ENCODE results near the gene ELMO2.

ELMO2 gene

GRCh38 chr20:46317685-46318177, 88.7 kb downstream of the ELMO2 start:
- H3K4me3 ChIP-seq (ENCODE audit: low read length in 2 of 2): no peak overlapping the region
- H3K36me3 ChIP-seq (ENCODE audit: control insufficient read depth in 2 of 2, insufficient read depth in 2 of 2, low read length in 2 of 2): no peaks in the 10 kb centered on the region
- H3K4me1 ChIP-seq (ENCODE audit: control insufficient read depth, insufficient read depth, low read length): no peaks in the 10 kb centered on the region
- H3K27me3 ChIP-seq (ENCODE audit: control insufficient read depth in 1 of 2, insufficient read depth in 2 of 2, low read length in 2 of 2): peaks cover 56 to 57% of the 10 kb centered on the region in 2 donors
- no peak overlapping the region for H3K9ac ChIP-seq (ENCODE audit: low read length in 2 of 2)
- H3K9me3 ChIP-seq (ENCODE audit: control insufficient read depth in 2 of 2, low read length in 2 of 2): no peaks in the 10 kb centered on the region
- no peak overlapping the region for H3K27ac ChIP-seq (ENCODE audit: low read length)

DNA sequence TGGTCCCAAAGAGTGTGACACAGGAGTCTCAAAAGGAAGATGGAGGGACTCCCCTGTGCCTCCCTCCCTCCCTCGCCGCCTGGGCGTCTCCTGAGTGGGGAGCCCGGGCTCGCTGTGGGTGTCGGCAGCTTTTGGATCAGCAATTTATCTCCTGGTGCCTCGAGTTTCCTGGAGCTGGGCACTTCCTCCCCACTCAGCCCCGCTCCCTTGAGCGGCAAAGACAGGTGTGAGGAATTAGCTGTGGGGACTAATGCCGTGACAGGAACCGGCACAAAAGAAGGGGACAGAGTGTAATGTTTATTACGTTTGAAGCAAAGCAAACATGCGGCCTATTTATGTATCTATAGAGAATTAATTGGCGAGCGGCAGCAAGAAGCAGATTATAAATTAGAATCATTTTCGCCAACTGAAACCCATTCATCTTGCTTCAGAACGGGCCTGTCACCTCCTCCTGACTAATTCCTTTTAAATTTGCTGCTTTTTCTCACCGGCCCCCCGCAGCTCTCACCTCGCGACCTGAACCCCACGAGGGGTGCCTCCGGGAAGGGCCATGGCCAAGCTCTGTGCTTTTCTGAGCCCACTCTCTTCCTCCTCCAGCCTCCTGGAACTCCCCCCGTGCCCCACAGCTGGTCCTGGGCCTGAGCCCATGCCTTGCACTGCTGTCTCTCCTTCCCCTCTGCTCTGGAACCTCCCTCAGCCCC, 89.3 kb downstream of the ELMO2 start:
- Histone ChIP-seq H3K9me3 (ENCODE audit: control insufficient read depth in 2 of 2, low read length in 2 of 2) (no peaks in the 10 kb centered on the region), H3K4me3 (ENCODE audit: low read length in 2 of 2) (no peak overlapping the region), H3K36me3 (ENCODE audit: control insufficient read depth in 2 of 2, insufficient read depth in 2 of 2, low read length in 2 of 2) (no peaks in the 10 kb centered on the region), H3K27me3 (ENCODE audit: control insufficient read depth in 1 of 2, insufficient read depth in 2 of 2, low read length in 2 of 2) (peaks cover 54 to 61% of the 10 kb centered on the region in 2 donors), H3K4me1 (ENCODE audit: control insufficient read depth, insufficient read depth, low read length) (no peaks in the 10 kb centered on the region), H3K9ac (ENCODE audit: low read length in 2 of 2) (no peak overlapping the region), H3K27ac (ENCODE audit: low read length) (no peak overlapping the region)

Measured in stomach smooth muscle (tissue), 2 donors.